ENCODE results near the gene PTGDS. TPM values are rescaled to one million over a fixed set of nuclear protein-coding genes. Genes with fewer than 3 reads are reported as not detected.

The PTGDS gene
- total RNA-seq, 2 donors from 2014 or later: 475 to 547 TPM

- DNase-seq (ENCODE audit: low spot score): no peak
- intact Hi-C loops (cut with DNase I): no loop called here
Measured at GRCh38 chr9:136982232-136983051, 5.1 kb downstream of the PTGDS start, which contains the start of gene LCNL1. TSS of gene LCNL1 (plus strand) at chr9:136982993. CDS start at chr9:136983587, 594 bp downstream.

- intact Hi-C loops (cut with DNase I): no loop called here
- DNase-seq (ENCODE audit: low spot score): no peak
Measured at GRCh38 chr9:136983167-136983566, 5.9 kb downstream of the PTGDS start.

- DNase-seq (ENCODE audit: low spot score): no peak
- intact Hi-C loops (cut with DNase I): no loop called here
Measured at GRCh38 chr9:136983656-136984314, 6.5 kb downstream of the PTGDS start.

- intact Hi-C loops (cut with DNase I): no loop called here
Measured at GRCh38 chr9:136984464-136985026, 7.2 kb downstream of the PTGDS start.

GRCh38 chr9:136985027-136985602, 7.8 kb downstream of the PTGDS start:
- DNase-seq (ENCODE audit: low spot score): no peak
- intact Hi-C loops (cut with DNase I): no loop called here

More at GRCh38 chr9:136984464-136985026, 7.2 kb downstream of the PTGDS start:
- DNase-seq (ENCODE audit: low spot score): no peak

GRCh38 chr9:136985853-136986252, 8.5 kb downstream of the PTGDS start:
- intact Hi-C loops (cut with DNase I): no loop called here
- no peak for DNase-seq (ENCODE audit: low spot score)

- DNase-seq (ENCODE audit: low spot score): no peak
- intact Hi-C loops (cut with DNase I): no loop called here
Measured at GRCh38 chr9:136988872-136989271, 11.6 kb downstream of the PTGDS start.

- intact Hi-C loops (cut with DNase I): no loop called here
- DNase-seq (ENCODE audit: low spot score): no peak
Measured at GRCh38 chr9:136990242-136990911, 13.1 kb downstream of the PTGDS start.

- intact Hi-C loops (cut with DNase I): no loop called here
- DNase-seq (ENCODE audit: low spot score): peak; percentile 98
Measured at GRCh38 chr9:136991993-136992818, 14.9 kb downstream of the PTGDS start, which contains the start of gene PAXX. TSS of gene PAXX (plus strand) at chr9:136992422. CDS start at chr9:136992444, 22 bp downstream.

- intact Hi-C loops (cut with DNase I): no loop called here
Measured at GRCh38 chr9:136992819-136993369, 15.6 kb downstream of the PTGDS start.

GRCh38 chr9:136994180-136994887, 17.0 kb downstream of the PTGDS start:
- intact Hi-C loops (cut with DNase I): no loop called here

More at GRCh38 chr9:136992819-136993369, 15.6 kb downstream of the PTGDS start:
- DNase-seq (ENCODE audit: low spot score): no peak

GRCh38 chr9:136994888-136995230, 17.6 kb downstream of the PTGDS start:
- DNase-seq (ENCODE audit: low spot score): no peak
- intact Hi-C loops (cut with DNase I): no loop called here

More at GRCh38 chr9:136994180-136994887, 17.0 kb downstream of the PTGDS start:
- DNase-seq (ENCODE audit: low spot score): no peak

- DNase-seq (ENCODE audit: low spot score): no peak
- intact Hi-C loops (cut with DNase I): no loop called here
Measured at GRCh38 chr9:136995362-136995761, 18.1 kb downstream of the PTGDS start.

- DNase-seq (ENCODE audit: low spot score): no peak
- intact Hi-C loops (cut with DNase I): no loop called here
Measured at GRCh38 chr9:136995772-136996311, 18.5 kb downstream of the PTGDS start.

- intact Hi-C loops (cut with DNase I): no loop called here
- DNase-seq (ENCODE audit: low spot score): no peak
Measured at GRCh38 chr9:136996361-136997292, 19.3 kb downstream of the PTGDS start, which contains the start of gene CLIC3. TSS of gene CLIC3 (minus strand) at chr9:136996568. CDS start at chr9:136996543, 25 bp downstream.

GRCh38 chr9:136997371-136997770, 20.1 kb downstream of the PTGDS start:
- intact Hi-C loops (cut with DNase I): no loop called here
- DNase-seq (ENCODE audit: low spot score): no peak

Data from posterior vena cava (tissue), 2 donors.